CD14-positive monocyte (primary cell): ENCODE measurements around the gene SYNJ2. TPM values are rescaled to one million over a fixed set of nuclear protein-coding genes. Genes with fewer than 3 reads are reported as not detected.

Experiments
- DNase-seq, 3 donors: peaks; one replicate each; pipeline ENCODE4 v3.0.0-alpha.2; 2011 to 2022
- H2AFZ ChIP-seq: 2 replicates; pipeline ENCODE4 v1.6.0; 2012; ENCODE audit warnings: mild to moderate bottlenecking, low read depth, low read length, inconsistent platforms; ENCODE audit not compliant: insufficient read depth, poor library complexity, severe bottlenecking
- H3K27ac ChIP-seq, 2 donors: 1 replicate in 1 of 2; 2 replicates in 1 of 2; pipeline ENCODE4 v1.5.1; 2012 to 2013; ENCODE audit warnings: low read length in 2 of 2, control low read depth in 1 of 2, inconsistent platforms in 1 of 2, low read depth in 1 of 2, mild to moderate bottlenecking in 1 of 2
- H3K27me3 ChIP-seq, 2 donors: one replicate each; pipeline versions ENCODE4 v1.6.0 to v1.6.1; 2011 to 2013; ENCODE audit warnings: low read length in 2 of 2; ENCODE audit not compliant: control insufficient read depth in 2 of 2, insufficient read depth in 2 of 2
- H3K36me3 ChIP-seq, 2 donors: replicated peaks in 1 of 2; 1 replicate in 1 of 2; 2 replicates in 1 of 2; pipeline versions ENCODE4 v1.5.1 to v1.6.1; 2012 to 2013; ENCODE audit warnings: low read length in 2 of 2, control low read depth in 1 of 2, inconsistent platforms in 1 of 2, mild to moderate bottlenecking in 1 of 2; ENCODE audit not compliant: insufficient read depth in 2 of 2, control insufficient read depth in 1 of 2
- H3K4me1 ChIP-seq, 2 donors: 1 replicate in 1 of 2; 2 replicates in 1 of 2; pipeline versions ENCODE4 v1.5.1 to v1.6.1; 2012 to 2013; ENCODE audit warnings: low read length in 2 of 2, control low read depth in 1 of 2, inconsistent platforms in 1 of 2, mild to moderate bottlenecking in 1 of 2, moderate library complexity in 1 of 2; ENCODE audit not compliant: insufficient read depth in 2 of 2, control insufficient read depth in 1 of 2
- H3K4me2 ChIP-seq: replicated peaks from 2 replicates; pipeline ENCODE3; 2012; ENCODE audit warnings: low read length, moderate library complexity, mild to moderate bottlenecking; ENCODE audit not compliant: poor library complexity, severe bottlenecking; ENCODE audit errors: extremely low read depth
- H3K4me3 ChIP-seq, 3 experiments: fragments of 200-600 bp in 1 of 3; sonication (generic) in 1 of 3; replicated peaks in 1 of 3; 1 replicate in 2 of 3; 2 replicates in 1 of 3; pipeline ENCODE4 v1.5.1; 2011 to 2013; ENCODE audit warnings: low read length in 3 of 3, mild to moderate bottlenecking in 3 of 3, control low read depth in 2 of 3, low read depth in 2 of 3, inconsistent platforms in 1 of 3, moderate library complexity in 1 of 3
- H3K79me2 ChIP-seq: 2 replicates; pipeline ENCODE4 v1.6.0; 2012; ENCODE audit warnings: mild to moderate bottlenecking, control low read depth, inconsistent platforms, low read length, moderate library complexity; ENCODE audit not compliant: insufficient read depth
- H3K9ac ChIP-seq: 2 replicates; pipeline ENCODE4 v1.6.0; 2017; ENCODE audit warnings: low read length, mild to moderate bottlenecking; ENCODE audit not compliant: insufficient read depth, poor library complexity, severe bottlenecking
- H3K9me3 ChIP-seq, 2 donors: replicated peaks in 1 of 2; 1 replicate in 1 of 2; 2 replicates in 1 of 2; pipeline versions ENCODE4 v1.5.1 to v1.6.1; 2012 to 2013; ENCODE audit warnings: low read length in 2 of 2, control low read depth in 1 of 2; ENCODE audit not compliant: control insufficient read depth in 1 of 2, insufficient read depth in 1 of 2
- H4K20me1 ChIP-seq: 2 replicates; pipeline ENCODE4 v1.6.0; 2012; ENCODE audit warnings: mild to moderate bottlenecking, low read length, control low read depth, moderate library complexity; ENCODE audit not compliant: insufficient read depth
- H3K27ac Mint-ChIP-seq, 7 donors: one replicate each; pipeline ENCODE4 v1.8.0; 2020; ENCODE audit warnings: mild to moderate bottlenecking in 7 of 7, mixed read lengths in 7 of 7, moderate library complexity in 6 of 7, inconsistent platforms in 2 of 7
- H3K27me3 Mint-ChIP-seq, 3 donors: one replicate each; pipeline ENCODE4 v1.8.0; 2021 to 2022; ENCODE audit warnings: low read depth in 3 of 3, mild to moderate bottlenecking in 3 of 3, mixed read lengths in 3 of 3, moderate library complexity in 3 of 3, inconsistent platforms in 1 of 3
- H3K36me3 Mint-ChIP-seq, 2 donors: one replicate each; pipeline ENCODE4 v1.8.0; 2020; ENCODE audit warnings: mixed read lengths in 2 of 2, inconsistent platforms in 1 of 2, mild to moderate bottlenecking in 1 of 2
- H3K4me1 Mint-ChIP-seq: one replicate; pipeline ENCODE4 v1.8.0; 2020; ENCODE audit warnings: mild to moderate bottlenecking, mixed read lengths
- H3K4me3 Mint-ChIP-seq, 2 donors: one replicate each; pipeline ENCODE4 v1.8.0; 2020; ENCODE audit warnings: mild to moderate bottlenecking in 2 of 2, mixed read lengths in 2 of 2, moderate library complexity in 1 of 2
- H3K9me3 Mint-ChIP-seq, 7 donors: one replicate each; pipeline ENCODE4 v1.8.0; 2020 to 2022; ENCODE audit warnings: mixed read lengths in 7 of 7, mild to moderate bottlenecking in 6 of 7, moderate library complexity in 6 of 7, inconsistent platforms in 2 of 7
- WGBS: methylation state at CpG from one replicate; pipeline ENCODE4 v1.1.5; 2013; ENCODE audit warnings: missing lambda C conversion rate; ENCODE audit not compliant: insufficient coverage; 5-methylcytosine and 5-hydroxymethylcytosine counted together
- intact Hi-C, 2 donors: fragments of 100-400 bp; cut with micrococcal nuclease; formaldehyde crosslinking; loops; one replicate each; pipeline versions ENCODE4 v1.15.0 to v1.15.1; 2023
- polyA plus RNA-seq, 3 donors: library from polyadenylated mRNA; depleted of rRNA in 1 of 3; unstranded in 2 of 3; stranded (reverse) in 1 of 3; fragments of 300-500 nt in 2 of 3; fragments of >200 nt in 1 of 3; fragmentation: Illumina TruSeq in 2 of 3; gene quantifications; 1 replicate in 2 of 3; 2 replicates in 1 of 3; pipeline ENCODE4 v1.2.3, GENCODE V29; 2012 to 2021
- TF ChIP-seq, protein P1 (sequence below): fragments of 200-600 bp; IDR thresholded peaks from one replicate; pipeline ENCODE4 v1.8.0; 2022; ENCODE audit warnings: antibody characterized with exemption, mild to moderate bottlenecking

The SYNJ2 gene
- polyA plus RNA-seq, 3 donors: 0.82 to 2.0 (median 1.6) TPM

DNA sequence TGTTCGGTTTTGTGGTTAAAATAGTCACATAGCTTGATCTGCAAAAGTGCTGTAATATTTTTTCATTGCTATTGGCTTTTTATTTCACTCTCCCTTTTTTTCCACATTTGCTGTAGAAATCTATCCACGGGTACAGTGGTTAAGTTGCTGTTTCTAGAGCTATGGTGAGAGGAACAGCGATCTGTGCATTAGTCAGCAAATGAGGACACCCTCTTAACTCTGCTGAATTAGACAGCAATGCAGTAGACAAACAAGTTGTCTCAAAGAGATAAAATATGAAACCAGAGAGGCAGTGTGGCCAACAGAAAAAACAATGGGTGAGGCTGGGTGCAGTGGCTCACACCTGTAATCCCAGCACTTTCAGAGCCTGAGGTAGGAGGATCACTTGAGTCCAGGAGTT is 17.6 kb upstream of the SYNJ2 start:
- H3K4me3 ChIP-seq: no peak overlapping the region
- Mint-ChIP-seq H3K9me3 (peaks cover 6 to 23% (median 13%) of the 10 kb centered on the region in 7 donors), H3K36me3 (no peaks in the 10 kb centered on the region), H3K4me1 (peaks cover 19% of the 10 kb centered on the region), H3K27ac (peak overlapping the region in 1 of 7 donors; percentile 11), H3K4me3 (peak overlapping the region; percentile 25 to 86), H3K27me3 (peaks cover 0 to 8% (median 2%) of the 10 kb centered on the region in 3 donors)
- no peaks in the 10 kb centered on the region for H4K20me1 ChIP-seq
- TF ChIP-seq, protein P1, sequence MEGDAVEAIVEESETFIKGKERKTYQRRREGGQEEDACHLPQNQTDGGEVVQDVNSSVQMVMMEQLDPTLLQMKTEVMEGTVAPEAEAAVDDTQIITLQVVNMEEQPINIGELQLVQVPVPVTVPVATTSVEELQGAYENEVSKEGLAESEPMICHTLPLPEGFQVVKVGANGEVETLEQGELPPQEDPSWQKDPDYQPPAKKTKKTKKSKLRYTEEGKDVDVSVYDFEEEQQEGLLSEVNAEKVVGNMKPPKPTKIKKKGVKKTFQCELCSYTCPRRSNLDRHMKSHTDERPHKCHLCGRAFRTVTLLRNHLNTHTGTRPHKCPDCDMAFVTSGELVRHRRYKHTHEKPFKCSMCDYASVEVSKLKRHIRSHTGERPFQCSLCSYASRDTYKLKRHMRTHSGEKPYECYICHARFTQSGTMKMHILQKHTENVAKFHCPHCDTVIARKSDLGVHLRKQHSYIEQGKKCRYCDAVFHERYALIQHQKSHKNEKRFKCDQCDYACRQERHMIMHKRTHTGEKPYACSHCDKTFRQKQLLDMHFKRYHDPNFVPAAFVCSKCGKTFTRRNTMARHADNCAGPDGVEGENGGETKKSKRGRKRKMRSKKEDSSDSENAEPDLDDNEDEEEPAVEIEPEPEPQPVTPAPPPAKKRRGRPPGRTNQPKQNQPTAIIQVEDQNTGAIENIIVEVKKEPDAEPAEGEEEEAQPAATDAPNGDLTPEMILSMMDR: no peak
- DNase-seq: no peak
- H3K9me3 ChIP-seq: peaks cover 6 to 13% of the 10 kb centered on the region in 2 donors
- no CpG with 5 or more reads among the region's 3 CpGs for WGBS
- peak overlapping the region; percentile 50 for H2AFZ ChIP-seq
- H3K4me1 ChIP-seq: peaks cover 0 to 7% of the 10 kb centered on the region in 2 donors
- no peaks in the 10 kb centered on the region for H3K27me3 ChIP-seq
- no peak overlapping the region for H3K9ac ChIP-seq
- H3K36me3 ChIP-seq: no peaks in the 10 kb centered on the region
- H3K27ac ChIP-seq: no peak overlapping the region
- no peaks in the 10 kb centered on the region for H3K79me2 ChIP-seq
- H3K4me2 ChIP-seq: peak overlapping the region; percentile 37
- intact Hi-C loops: no loop called here

DNA sequence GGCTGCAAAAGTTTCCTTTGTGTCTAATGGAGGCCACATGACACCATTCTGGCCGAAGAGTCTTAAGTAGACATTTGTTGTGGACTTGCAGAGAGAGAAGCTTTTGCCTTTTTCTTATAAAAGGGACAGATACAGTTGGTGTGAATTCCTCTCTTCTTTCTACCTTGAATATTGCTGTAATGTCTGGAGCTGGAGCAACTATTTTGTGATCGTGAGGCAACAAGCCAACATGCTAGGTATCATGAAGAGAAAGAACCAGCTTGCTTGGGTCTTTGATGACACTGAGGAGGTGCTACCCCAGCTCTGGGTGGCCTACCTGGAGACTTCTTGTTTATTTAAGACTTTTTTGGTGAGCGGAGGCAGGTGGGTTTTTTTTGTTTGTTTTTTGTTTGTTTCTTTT is 16.3 kb upstream of the SYNJ2 start:
- Histone ChIP-seq H4K20me1 (no peaks in the 10 kb centered on the region), H3K27me3 (no peaks in the 10 kb centered on the region), H2AFZ (no peak overlapping the region), H3K79me2 (no peaks in the 10 kb centered on the region), H3K36me3 (no peaks in the 10 kb centered on the region), H3K4me2 (no peak overlapping the region), H3K9me3 (peaks cover 0 to 3% of the 10 kb centered on the region in 2 donors), H3K4me3 (no peak overlapping the region), H3K9ac (no peak overlapping the region), H3K4me1 (peaks cover 0 to 7% of the 10 kb centered on the region in 2 donors), H3K27ac (no peak overlapping the region)
- H3K4me1 Mint-ChIP-seq: peaks cover 19% of the 10 kb centered on the region
- no peak overlapping the region for H3K27ac Mint-ChIP-seq
- no peaks in the 10 kb centered on the region for H3K36me3 Mint-ChIP-seq
- intact Hi-C loops: no loop called here
- H3K27me3 Mint-ChIP-seq: peaks cover 0 to 8% (median 2%) of the 10 kb centered on the region in 3 donors
- WGBS: 100% methylated on average over 3 of the region's 3 CpGs
- TF ChIP-seq, protein P1: no peak
- no peak overlapping the region for H3K4me3 Mint-ChIP-seq
- DNase-seq: no peak
- H3K9me3 Mint-ChIP-seq: peaks cover 0 to 15% (median 2%) of the 10 kb centered on the region in 7 donors
